Skin epidermis (tissue), 12 donors: Measurements from ENCODE around the gene SP6.

Source experiments
- H3K27ac ChIP-seq, 21 experiments: fragments of 200-600 bp; sonication (generic) in 11 of 21; one replicate each; pipeline ENCODE4 v1.5.0; 2020; ENCODE audit warnings: mild to moderate bottlenecking in 3 of 21, inconsistent platforms in 2 of 21, moderate library complexity in 2 of 21
- H3K4me3 ChIP-seq, 7 experiments: fragments of 200-600 bp; sonication (generic) in 2 of 7; one replicate each; pipeline ENCODE4 v1.5.0; 2020; ENCODE audit warnings: inconsistent platforms in 2 of 7, mild to moderate bottlenecking in 2 of 7, moderate library complexity in 1 of 7

SP6 gene

GRCh38 chr17:47841488-47842291, 9.3 kb downstream of the SP6 start:
- Histone ChIP-seq H3K27ac (peak overlapping the region in 19 of 21 experiments; percentile 26 to 86 (median 77)), H3K4me3 (peak overlapping the region in 5 of 7 experiments; percentile 43 to 79 (median 75))

GRCh38 chr17:47840742-47841487, 10.0 kb downstream of the SP6 start, which contains the start of gene SCRN2:
Gene SCRN2 (minus strand): TSS chr17:47841273. CDS start chr17:47840843, 430 bp downstream.
- H3K27ac ChIP-seq = peak within 1 kb of the TSS; percentile 8 to 86 (median 77)

DNA sequence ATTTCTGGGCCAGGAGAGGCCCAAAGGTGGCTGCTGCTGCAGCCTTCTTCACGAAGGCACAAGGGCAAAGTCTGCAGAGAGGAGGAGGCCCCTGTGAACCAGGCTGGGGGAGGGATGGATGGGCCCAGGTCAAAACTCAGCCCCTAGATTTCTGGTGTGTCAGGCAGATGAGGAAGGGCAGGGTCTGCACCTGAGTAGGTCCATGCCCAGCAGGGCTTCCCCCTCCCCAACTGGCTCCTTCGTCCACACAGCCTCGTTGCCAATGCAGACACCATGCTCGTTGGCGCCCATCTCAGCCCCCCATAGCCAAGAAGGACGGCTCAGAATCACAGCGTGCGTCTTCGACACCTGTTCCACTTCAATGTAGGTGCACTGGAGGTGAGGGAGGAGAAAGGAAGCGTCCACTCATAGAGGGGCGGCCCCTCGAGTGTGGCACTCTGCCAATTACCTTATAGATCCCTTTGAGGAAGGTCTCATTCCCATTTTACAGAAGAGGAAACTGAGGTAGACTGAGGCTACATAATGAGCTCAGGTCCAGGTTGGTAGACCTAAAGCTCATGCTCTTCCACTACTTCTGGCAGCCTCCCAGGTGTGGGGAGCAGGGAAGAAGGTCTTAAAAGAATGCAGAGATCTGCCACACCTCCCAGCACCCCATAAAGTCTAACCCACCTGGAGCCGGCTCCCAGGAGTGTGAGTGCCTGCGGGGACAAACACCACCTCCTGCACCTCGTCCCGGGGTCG, 10.8 kb downstream of the SP6 start:
- Histone ChIP-seq H3K27ac (peak overlapping the region in 19 of 21 experiments; percentile 8 to 86 (median 77)), H3K4me3 (peak overlapping the region; percentile 43 to 81 (median 76))

More at GRCh38 chr17:47840742-47841487, 10.0 kb downstream of the SP6 start, which contains the start of gene SCRN2:
- peak within 1 kb of the TSS; percentile 43 to 81 (median 76) for H3K4me3 ChIP-seq

DNA sequence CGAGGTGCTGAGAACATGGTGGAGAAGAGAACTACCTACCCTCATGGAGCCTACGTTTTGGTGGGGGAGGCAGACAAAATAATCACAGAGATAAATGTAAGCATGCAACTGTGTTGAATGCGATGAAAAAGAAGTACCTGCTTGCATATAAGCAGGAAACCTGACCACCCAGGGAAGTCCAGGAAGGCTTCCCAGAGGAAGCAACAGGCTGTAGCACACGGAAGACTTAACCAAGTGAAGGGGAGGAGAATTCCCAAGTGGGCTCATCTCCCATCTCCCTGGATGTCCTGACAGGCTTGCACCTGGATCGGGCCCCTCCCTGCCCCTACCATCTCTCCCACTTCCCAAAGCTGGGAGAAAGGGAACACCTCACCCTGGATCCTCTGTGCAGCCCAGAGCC, 11.9 kb downstream of the SP6 start:
- H3K27ac ChIP-seq = no peak overlapping the region

DNA sequence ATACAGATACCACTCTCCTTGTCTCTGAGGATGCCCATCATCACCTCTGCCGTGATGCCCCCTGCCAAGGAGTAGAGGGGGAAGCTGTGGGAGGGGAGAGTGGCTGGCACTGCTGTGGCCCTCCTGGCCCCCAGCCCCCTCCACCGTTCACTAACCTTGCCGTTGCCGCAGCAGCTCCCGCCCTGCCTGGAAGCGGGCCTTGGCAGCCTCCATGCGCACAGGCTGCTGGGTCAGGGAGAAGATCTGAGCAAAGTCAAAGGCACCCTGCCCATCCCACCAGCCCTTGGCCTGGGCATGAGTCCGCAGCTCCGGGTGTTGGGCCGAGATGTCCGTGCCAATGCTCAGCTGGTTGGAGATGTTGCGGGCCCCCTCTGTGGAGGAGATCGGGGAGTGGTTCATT, 12.3 kb downstream of the SP6 start:
- no peak overlapping the region for H3K27ac ChIP-seq
- H3K4me3 ChIP-seq = no peak overlapping the region

More for the DNA sequence above, 11.9 kb downstream of the SP6 start:
- H3K4me3 ChIP-seq = no peak overlapping the region

DNA sequence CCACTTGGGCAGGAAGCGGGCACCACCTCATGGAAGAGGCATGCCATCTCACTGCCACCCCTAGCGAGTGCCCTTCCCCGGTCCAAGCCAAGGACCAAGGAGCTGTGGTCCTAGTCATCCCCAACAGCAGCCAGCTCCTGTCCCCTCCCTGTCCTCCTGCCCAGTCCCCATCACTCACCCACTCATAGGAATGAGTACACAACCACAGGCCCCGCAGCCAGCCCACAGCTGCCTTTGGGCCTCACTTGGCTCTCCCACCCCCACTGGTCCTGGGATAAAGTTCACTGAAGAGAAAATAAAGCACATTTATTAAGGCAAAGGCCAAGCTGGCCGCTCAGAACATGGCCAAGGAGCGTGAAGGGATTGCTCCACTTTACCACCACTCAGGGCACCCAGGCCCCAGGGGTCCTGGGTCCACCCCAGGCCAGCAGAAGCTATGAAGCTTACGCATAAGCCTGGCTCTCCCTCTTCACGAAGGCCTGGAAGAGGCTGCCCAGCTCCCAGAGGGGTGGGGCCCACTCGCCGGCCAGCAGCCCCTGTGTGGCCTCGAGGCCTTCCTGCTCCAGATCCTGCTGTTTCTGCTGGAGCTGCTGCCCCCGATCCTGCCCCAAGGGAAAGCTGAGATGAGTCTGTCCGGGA, 13.4 kb downstream of the SP6 start:
- Histone ChIP-seq H3K27ac (peak overlapping the region in 2 of 21 experiments; percentile 3 to 12), H3K4me3 (no peak overlapping the region)

GRCh38 chr17:47836601-47837000, 14.4 kb downstream of the SP6 start:
- Histone ChIP-seq H3K4me3 (no peak overlapping the region), H3K27ac (no peak overlapping the region)

DNA sequence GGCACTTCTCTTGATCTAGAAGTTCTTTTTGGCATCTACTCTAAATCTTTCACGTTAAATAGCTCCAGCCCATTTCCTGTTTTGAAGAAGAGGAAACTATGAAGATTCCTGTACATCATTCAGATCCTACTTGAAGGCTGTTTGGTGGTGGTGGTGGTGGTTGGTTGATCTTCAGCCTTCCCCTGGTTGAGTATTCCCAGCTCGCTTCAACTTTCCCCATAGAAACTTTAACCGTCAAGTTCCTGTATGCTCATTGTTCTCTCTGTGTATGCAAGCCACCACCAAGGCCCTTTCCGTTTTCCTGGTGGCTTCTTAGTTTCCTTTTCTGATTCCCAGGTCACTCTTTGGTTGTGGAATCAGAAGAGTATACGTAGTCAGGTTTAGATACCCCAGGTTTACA, 16.2 kb downstream of the SP6 start:
- peak overlapping the region in 7 of 21 experiments; percentile 23 to 74 (median 34) for H3K27ac ChIP-seq
- H3K4me3 ChIP-seq = no peak overlapping the region

GRCh38 chr17:47831934-47832327, 19.0 kb downstream of the SP6 start:
- Histone ChIP-seq H3K4me3 (peak overlapping the region; percentile 67 to 91 (median 72)), H3K27ac (peak overlapping the region in 17 of 21 experiments; percentile 35 to 89 (median 82))

DNA sequence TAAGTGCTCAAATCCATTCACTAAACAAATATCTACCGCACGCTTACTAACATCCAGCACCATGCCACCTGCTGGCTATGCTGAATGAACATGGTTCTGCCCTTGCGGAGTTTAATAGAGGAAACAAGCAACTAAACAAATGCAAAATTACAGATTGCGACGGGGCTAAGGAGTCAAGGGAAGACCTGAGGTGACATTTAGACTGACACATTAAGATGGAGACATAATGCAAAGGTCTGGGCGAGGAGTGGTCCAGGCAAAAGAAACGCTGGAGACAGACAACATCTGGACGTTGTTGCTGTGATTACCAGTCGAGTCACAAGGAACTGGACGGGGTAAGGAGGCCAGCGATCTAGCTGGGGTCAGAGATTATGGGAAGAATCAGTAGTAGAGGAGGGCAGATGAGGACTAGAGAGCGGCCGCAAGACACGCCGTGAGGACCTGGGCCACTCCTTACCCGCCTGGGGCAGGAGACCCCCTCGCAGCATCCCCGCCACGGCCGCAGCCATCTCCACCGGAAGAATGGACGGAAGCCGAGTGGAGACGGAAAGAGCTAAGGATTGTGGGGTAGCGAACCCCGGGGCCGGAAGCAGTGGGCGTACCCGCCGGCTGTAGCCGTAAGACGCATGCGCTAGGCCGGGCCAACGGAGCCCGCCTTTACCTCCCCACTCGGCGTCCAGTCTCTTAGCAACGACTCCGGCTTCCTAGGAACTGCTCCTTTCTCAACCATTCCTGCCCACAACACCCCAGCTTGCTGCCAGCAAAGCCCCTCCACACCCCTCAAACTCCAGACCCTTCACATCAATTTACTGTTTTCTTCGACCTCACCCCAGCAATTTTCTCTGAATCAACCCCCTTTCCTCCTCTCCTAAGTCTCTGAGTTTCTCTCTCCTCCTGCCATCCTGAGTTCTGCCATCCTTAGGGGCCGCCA, 19.7 kb downstream of the SP6 start, which contains the start of the genes LRRC46 and MRPL10:
Gene LRRC46, plus strand, starts transcription at position 668 of the 931 bp plus-strand sequence. CDS start 320 bp downstream, outside the sequence.
Gene MRPL10, minus strand, starts transcription at position 539 of the 931 bp plus-strand sequence. Its CDS starts 30 bp downstream, at position 509.
- Histone ChIP-seq H3K4me3 (peak within 1 kb of the TSS; percentile 67 to 91 (median 72)), H3K27ac (peak within 1 kb of the TSS in 20 of 21 experiments; percentile 49 to 89 (median 82))

- Histone ChIP-seq H3K4me3 (peak overlapping the region; percentile 67 to 91 (median 72)), H3K27ac (peak overlapping the region in 19 of 21 experiments; percentile 32 to 89 (median 82))
Observed at GRCh38 chr17:47830396-47831002, 20.5 kb downstream of the SP6 start.

DNA sequence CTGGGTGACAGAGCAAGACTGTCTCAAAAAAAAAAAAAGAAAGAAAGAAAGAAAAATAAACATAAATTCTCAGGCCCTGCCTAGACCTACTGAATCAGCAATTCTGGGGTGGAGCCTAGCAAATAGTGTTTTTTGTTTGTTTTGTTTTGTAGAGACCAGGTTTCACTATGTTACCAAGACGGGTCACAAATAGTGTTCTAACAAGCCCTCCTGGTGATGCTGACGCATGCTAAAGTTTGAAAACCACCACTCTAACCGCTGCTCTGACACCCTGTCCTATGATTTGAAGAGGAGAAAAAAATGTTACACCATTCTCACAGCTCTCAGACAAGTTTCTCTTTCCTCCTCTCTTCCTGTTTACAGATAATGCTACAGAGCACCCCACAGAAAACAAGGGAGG, 21.1 kb downstream of the SP6 start:
- no peak overlapping the region for H3K4me3 ChIP-seq
- H3K27ac ChIP-seq = peak overlapping the region in 7 of 21 experiments; percentile 32 to 89 (median 83)

DNA sequence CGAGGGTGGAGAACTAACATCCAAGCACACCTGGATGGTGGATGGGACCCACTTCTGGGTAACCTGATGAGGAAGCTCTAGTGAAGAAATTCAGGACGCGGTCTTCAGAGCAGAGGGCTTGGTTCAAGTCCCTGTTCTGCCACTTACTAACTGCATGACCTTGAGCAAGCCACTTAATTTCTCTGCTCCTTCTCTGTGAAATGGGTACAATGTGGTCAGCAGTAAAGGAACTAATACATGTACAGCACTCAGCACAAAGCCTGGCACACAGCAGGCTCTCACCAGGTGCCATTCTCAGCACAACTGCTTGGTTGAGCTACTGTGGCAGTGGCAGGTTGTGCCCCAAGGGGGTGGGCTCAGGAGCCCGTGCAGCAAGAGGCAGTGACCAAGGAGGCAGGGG, 27.4 kb downstream of the SP6 start:
- Histone ChIP-seq H3K27ac (no peak overlapping the region), H3K4me3 (no peak overlapping the region)

DNA sequence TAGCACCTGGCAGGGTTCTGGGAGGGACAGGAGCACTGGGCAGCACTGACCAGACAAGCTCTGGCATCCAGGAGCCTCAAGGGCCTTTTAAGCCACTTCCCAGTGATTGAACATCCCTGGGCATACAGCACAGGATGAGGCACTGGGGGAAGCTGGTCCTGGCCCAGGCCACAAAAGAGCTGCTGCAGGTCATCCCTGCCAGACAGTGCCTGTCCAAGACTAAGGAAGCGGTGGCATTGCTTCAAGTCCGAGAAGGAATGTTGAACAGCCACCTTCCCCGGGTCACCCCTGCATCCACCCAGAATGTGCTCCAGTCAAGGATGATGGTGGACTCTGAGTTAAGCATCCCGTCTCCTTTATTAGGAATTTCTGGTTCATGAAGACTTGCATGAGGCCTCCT, 28.2 kb downstream of the SP6 start:
- Histone ChIP-seq H3K4me3 (no peak overlapping the region), H3K27ac (peak overlapping the region in 1 of 21 experiments; percentile 76)

- Histone ChIP-seq H3K4me3 (peak within 1 kb of the TSS; percentile 33 to 52 (median 50)), H3K27ac (peak within 1 kb of the TSS in 18 of 21 experiments; percentile 17 to 83 (median 63))
Observed at GRCh38 chr17:47821424-47822391, 29.3 kb downstream of the SP6 start, which contains the start of gene OSBPL7. Gene OSBPL7 (minus strand): TSS chr17:47821794. CDS start chr17:47820278, 1,516 bp downstream.

GRCh38 chr17:47821031-47821423, 29.9 kb downstream of the SP6 start:
- peak overlapping the region in 17 of 21 experiments; percentile 14 to 83 (median 63) for H3K27ac ChIP-seq
- H3K4me3 ChIP-seq = peak overlapping the region; percentile 33 to 52 (median 50)
